Sigmoid colon (tissue), 4 donors: ENCODE measurements around the gene RBM38.

Experiments used
- CTCF ChIP-seq, 4 experiments: fragments of 450-650 bp in 3 of 4; fragments of 200-600 bp in 1 of 4; IDR thresholded peaks; one replicate each; pipeline ENCODE4 v1.5.1; 2016 to 2019; ENCODE audit warnings: antibody characterized with exemption in 4 of 4, mild to moderate bottlenecking in 3 of 4, moderate library complexity in 2 of 4
- POLR2A ChIP-seq, 2 donors: fragments of 450-650 bp; IDR thresholded peaks; one replicate each; pipeline ENCODE4 v1.6.1; 2016; ENCODE audit warnings: antibody characterized with exemption in 2 of 2, mild to moderate bottlenecking in 2 of 2, moderate library complexity in 2 of 2
- POLR2AphosphoS5 ChIP-seq, 4 donors: sonication (generic); formaldehyde crosslinking; IDR thresholded peaks; one replicate each; pipeline ENCODE4 v1.6.1; 2017; ENCODE audit warnings: antibody characterized with exemption in 4 of 4

GRCh38 chr20:57414867-57415592 is 23.8 kb downstream of the RBM38 start:
- TF ChIP-seq CTCF (IDR thresholded peaks at IDR 0.05) (no peak), POLR2A (IDR thresholded peaks at IDR 0.05) (no peak), POLR2AphosphoS5 (IDR thresholded peaks at IDR 0.05) (peak in 2 of 4 donors; percentile 18 to 31)
